PFSK-1 (cell line): ENCODE data around the gene TAS2R8.

Experiments used
- POLR2AphosphoS5 ChIP-seq: IDR thresholded peaks from 2 replicates; pipeline ENCODE4 v1.6.1; 2012; ENCODE audit warnings: low read depth, mild to moderate bottlenecking, control low read depth, low read length, moderate library complexity
- REST ChIP-seq, 2 experiments: IDR thresholded peaks; 2 replicates each; pipeline versions ENCODE4 v1.6.1 to v1.8.0; 2011 to 2012; ENCODE audit warnings: low read depth in 2 of 2, low read length in 2 of 2, control low read depth in 1 of 2, inconsistent platforms in 1 of 2, mild to moderate bottlenecking in 1 of 2, moderate library complexity in 1 of 2; ENCODE audit not compliant: insufficient read depth in 1 of 2
- SIN3A ChIP-seq: IDR thresholded peaks from 2 replicates; pipeline ENCODE4 v1.6.1; 2012; ENCODE audit warnings: mild to moderate bottlenecking, low read length, moderate library complexity, borderline replicate concordance; ENCODE audit not compliant: insufficient read depth
- TAF1 ChIP-seq: IDR thresholded peaks from 2 replicates; pipeline ENCODE4 v1.6.1; 2012; ENCODE audit warnings: low read length, control low read depth, borderline replicate concordance; ENCODE audit not compliant: insufficient read depth

DNA sequence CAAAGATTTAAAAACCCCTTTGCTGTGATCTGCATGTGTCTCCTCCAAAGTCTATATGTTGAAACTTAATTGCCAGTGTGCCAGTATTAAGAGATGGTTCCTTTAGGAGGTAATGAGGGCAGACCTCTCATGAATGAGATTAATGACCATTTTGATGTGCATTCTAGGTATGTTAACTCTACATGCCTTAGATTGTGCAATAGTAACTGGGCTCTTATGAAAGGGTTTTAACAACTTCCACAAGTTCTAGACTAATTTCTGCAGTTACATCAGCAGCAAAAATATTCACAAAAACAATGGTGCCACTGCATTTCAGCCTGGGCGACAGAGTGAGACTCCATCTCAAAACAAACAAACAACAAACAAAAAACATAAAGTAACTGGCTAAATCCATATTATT is 22.9 kb upstream of the TAS2R8 start:
- TF ChIP-seq SIN3A (no peak), POLR2AphosphoS5 (no peak), REST (IDR thresholded peaks at IDR 0.05; ENCODE audit: insufficient read depth in 1 of 2, low read depth in 2 of 2, low read length in 2 of 2) (no peak), TAF1 (no peak)
